K562 (cell line): ENCODE data around the gene SHISA7. TPM values are rescaled to one million over a fixed set of nuclear protein-coding genes. Genes with fewer than 3 reads are reported as not detected.

Experiments used
- BRCA1 ChIP-seq, 2 experiments: fragments of 450-650 bp in 1 of 2; sonication (generic) in 1 of 2; formaldehyde crosslinking in 1 of 2; IDR thresholded peaks; 2 replicates each; pipeline versions ENCODE4 v1.5.0 to v1.6.1; 2017 to 2020; ENCODE audit warnings: mild to moderate bottlenecking in 1 of 2, missing genetic modification reagents in 1 of 2
- CBFA2T2 ChIP-seq: fragments of 450-650 bp; conservative IDR thresholded peaks from 2 replicates; pipeline ENCODE4 v1.6.1; 2017; ENCODE audit warnings: mild to moderate bottlenecking
- ELF1 ChIP-seq: fragments of 200-800 bp; sonication (Bioruptor generic); IDR thresholded peaks from 2 replicates; pipeline ENCODE4 v1.6.1; 2016; ENCODE audit warnings: missing genetic modification characterization, missing compliant biosample characterization
- KLF13 ChIP-seq: fragments of 450-650 bp; IDR thresholded peaks from 2 replicates; pipeline ENCODE4 v1.6.1; 2016; ENCODE audit warnings: missing genetic modification characterization, low read depth, mild to moderate bottlenecking, missing compliant biosample characterization, moderate library complexity, borderline replicate concordance
- MITF ChIP-seq: IDR thresholded peaks from 2 replicates; pipeline ENCODE4 v1.6.1; 2014; ENCODE audit warnings: antibody characterized with exemption
- NFIC ChIP-seq: fragments of 450-650 bp; IDR thresholded peaks from 2 replicates; pipeline ENCODE4 v1.6.1; 2017; ENCODE audit warnings: mild to moderate bottlenecking, inconsistent platforms
- PHF21A ChIP-seq: fragments of 450-650 bp; IDR thresholded peaks from 2 replicates; pipeline ENCODE4 v1.6.1; 2017; ENCODE audit warnings: low read depth, borderline replicate concordance
- PHF8 ChIP-seq: fragments of 200-600 bp; sonication (generic); IDR thresholded peaks from 2 replicates; pipeline ENCODE4 v1.6.1; 2012; ENCODE audit warnings: mixed run types, mild to moderate bottlenecking, inconsistent platforms, low read length, moderate library complexity, borderline replicate concordance
- PHTF2 ChIP-seq: fragments of 250-450 bp; sonication (Bioruptor Pico); IDR thresholded peaks from 2 replicates; pipeline ENCODE4 v1.5.0; 2021; ENCODE audit warnings: mild to moderate bottlenecking
- POLR2G ChIP-seq: fragments of 200-400 bp; formaldehyde crosslinking; IDR thresholded peaks from 2 replicates; pipeline ENCODE4 v1.6.1; 2017; ENCODE audit warnings: low read depth, mild to moderate bottlenecking, antibody characterized with exemption, low read length, moderate library complexity
- RNF219 ChIP-seq: fragments of 250-450 bp; sonication (Bioruptor Pico); IDR thresholded peaks from 2 replicates; pipeline ENCODE4 v1.5.0; 2022; ENCODE audit warnings: mild to moderate bottlenecking
- SREBF1 ChIP-seq: fragments of 150-350 bp; IDR thresholded peaks from 2 replicates; pipeline ENCODE4 v1.6.1; 2014; ENCODE audit warnings: antibody characterized with exemption, low read depth, low read length, borderline replicate concordance
- ZNF3 ChIP-seq: fragments of 250-450 bp; sonication (Bioruptor Pico); IDR thresholded peaks from 2 replicates; pipeline ENCODE4 v1.5.0; 2021; ENCODE audit warnings: mild to moderate bottlenecking, moderate library complexity
- polyA plus RNA-seq, 8 experiments: library from polyadenylated mRNA; depleted of rRNA in 4 of 8; stranded (reverse) in 5 of 8; unstranded in 3 of 8; fragments of >200 nt; fragmentation: Nextera tagmentation in 2 of 8; fragmentation: Illumina TruSeq in 1 of 8; extraction: Ambion mirVana in 2 of 8; extraction: Trizol in 1 of 8; gene quantifications; 2 replicates each; pipeline versions ENCODE4 v1.2.1 to v1.2.3, GENCODE V29; 2011 to 2014; ENCODE audit warnings: inconsistent platforms in 1 of 8, missing spikeins in 1 of 8
- total RNA-seq, 7 experiments: library from RNA; depleted of rRNA in 6 of 7; stranded (reverse); fragments of >200 nt in 6 of 7; fragmentation: Illumina TruSeq in 2 of 7; extraction: Trizol in 2 of 7; gene quantifications; 2 replicates each; pipeline versions ENCODE4 v1.2.1 to v1.2.3, GENCODE V29; 2011 to 2021; ENCODE audit warnings: low replicate concordance in 1 of 7
- TF ChIP-seq, protein P1 (sequence below): fragments of 250-450 bp; sonication (Bioruptor Pico); IDR thresholded peaks from 2 replicates; pipeline ENCODE4 v1.8.0; 2022; ENCODE audit warnings: moderate library complexity, mild to moderate bottlenecking, inconsistent platforms
- TF ChIP-seq, protein P2 (sequence below): IDR thresholded peaks from 2 replicates; pipeline ENCODE4 v1.6.1; 2016; ENCODE audit warnings: missing genetic modification characterization, missing compliant biosample characterization
- TF ChIP-seq, protein P3 (sequence below): fragments of 450-650 bp; IDR thresholded peaks from 2 replicates; pipeline ENCODE4 v1.6.1; 2017; ENCODE audit warnings: antibody characterized with exemption
- TF ChIP-seq, protein P4 (sequence below): fragments of 450-650 bp; conservative IDR thresholded peaks from 2 replicates; pipeline ENCODE4 v1.6.1; 2016; ENCODE audit warnings: missing genetic modification characterization, low read depth, mild to moderate bottlenecking, missing compliant biosample characterization, moderate library complexity

Gene SHISA7
- total and polyA plus RNA-seq, 9 of the 15 experiments (the other 6 are each of a cell fraction or from before 2014, with no cell fraction given) = 0.01 to 0.40 (median 0.07) TPM

- TF ChIP-seq, protein P1, sequence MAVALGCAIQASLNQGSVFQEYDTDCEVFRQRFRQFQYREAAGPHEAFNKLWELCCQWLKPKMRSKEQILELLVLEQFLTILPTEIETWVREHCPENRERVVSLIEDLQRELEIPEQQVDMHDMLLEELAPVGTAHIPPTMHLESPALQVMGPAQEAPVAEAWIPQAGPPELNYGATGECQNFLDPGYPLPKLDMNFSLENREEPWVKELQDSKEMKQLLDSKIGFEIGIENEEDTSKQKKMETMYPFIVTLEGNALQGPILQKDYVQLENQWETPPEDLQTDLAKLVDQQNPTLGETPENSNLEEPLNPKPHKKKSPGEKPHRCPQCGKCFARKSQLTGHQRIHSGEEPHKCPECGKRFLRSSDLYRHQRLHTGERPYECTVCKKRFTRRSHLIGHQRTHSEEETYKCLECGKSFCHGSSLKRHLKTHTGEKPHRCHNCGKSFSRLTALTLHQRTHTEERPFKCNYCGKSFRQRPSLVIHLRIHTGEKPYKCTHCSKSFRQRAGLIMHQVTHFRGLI (CRISPR knock-in tag) = no peak
- TF ChIP-seq ZNF3 (CRISPR knock-in tag) (no peak), CBFA2T2 (no peak), SREBF1 (no peak), ELF1 (tag) (peak; percentile 52; the same call in 1 of the 2 replicates), POLR2G (peak; percentile 58), PHTF2 (CRISPR knock-in tag) (no peak), PHF8 (peak; percentile 21; the same call in 1 of the 2 replicates), MITF (no peak), KLF13 (tag) (no peak), RNF219 (CRISPR knock-in tag) (no peak), PHF21A (no peak), BRCA1 (IDR thresholded peaks at IDR 0.05) (no peak), BRCA1 (CRISPR knock-in tag; IDR thresholded peaks at IDR 0.05) (no peak), NFIC (no peak)
- TF ChIP-seq, protein P2, sequence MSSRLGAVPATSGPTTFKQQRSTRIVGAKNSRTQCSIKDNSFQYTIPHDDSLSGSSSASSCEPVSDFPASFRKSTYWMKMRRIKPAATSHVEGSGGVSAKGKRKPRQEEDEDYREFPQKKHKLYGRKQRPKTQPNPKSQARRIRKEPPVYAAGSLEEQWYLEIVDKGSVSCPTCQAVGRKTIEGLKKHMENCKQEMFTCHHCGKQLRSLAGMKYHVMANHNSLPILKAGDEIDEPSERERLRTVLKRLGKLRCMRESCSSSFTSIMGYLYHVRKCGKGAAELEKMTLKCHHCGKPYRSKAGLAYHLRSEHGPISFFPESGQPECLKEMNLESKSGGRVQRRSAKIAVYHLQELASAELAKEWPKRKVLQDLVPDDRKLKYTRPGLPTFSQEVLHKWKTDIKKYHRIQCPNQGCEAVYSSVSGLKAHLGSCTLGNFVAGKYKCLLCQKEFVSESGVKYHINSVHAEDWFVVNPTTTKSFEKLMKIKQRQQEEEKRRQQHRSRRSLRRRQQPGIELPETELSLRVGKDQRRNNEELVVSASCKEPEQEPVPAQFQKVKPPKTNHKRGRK (tag) = no peak
- TF ChIP-seq, protein P3, sequence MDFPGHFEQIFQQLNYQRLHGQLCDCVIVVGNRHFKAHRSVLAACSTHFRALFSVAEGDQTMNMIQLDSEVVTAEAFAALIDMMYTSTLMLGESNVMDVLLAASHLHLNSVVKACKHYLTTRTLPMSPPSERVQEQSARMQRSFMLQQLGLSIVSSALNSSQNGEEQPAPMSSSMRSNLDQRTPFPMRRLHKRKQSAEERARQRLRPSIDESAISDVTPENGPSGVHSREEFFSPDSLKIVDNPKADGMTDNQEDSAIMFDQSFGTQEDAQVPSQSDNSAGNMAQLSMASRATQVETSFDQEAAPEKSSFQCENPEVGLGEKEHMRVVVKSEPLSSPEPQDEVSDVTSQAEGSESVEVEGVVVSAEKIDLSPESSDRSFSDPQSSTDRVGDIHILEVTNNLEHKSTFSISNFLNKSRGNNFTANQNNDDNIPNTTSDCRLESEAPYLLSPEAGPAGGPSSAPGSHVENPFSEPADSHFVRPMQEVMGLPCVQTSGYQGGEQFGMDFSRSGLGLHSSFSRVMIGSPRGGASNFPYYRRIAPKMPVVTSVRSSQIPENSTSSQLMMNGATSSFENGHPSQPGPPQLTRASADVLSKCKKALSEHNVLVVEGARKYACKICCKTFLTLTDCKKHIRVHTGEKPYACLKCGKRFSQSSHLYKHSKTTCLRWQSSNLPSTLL = no peak
- TF ChIP-seq, protein P4, sequence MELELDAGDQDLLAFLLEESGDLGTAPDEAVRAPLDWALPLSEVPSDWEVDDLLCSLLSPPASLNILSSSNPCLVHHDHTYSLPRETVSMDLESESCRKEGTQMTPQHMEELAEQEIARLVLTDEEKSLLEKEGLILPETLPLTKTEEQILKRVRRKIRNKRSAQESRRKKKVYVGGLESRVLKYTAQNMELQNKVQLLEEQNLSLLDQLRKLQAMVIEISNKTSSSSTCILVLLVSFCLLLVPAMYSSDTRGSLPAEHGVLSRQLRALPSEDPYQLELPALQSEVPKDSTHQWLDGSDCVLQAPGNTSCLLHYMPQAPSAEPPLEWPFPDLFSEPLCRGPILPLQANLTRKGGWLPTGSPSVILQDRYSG (tag) = no peak
Measured at GRCh38 chr19:55485439-55486011, 42.4 kb upstream of the SHISA7 start (continued).
